ENCODE data around the gene KCNQ1. TPM values are rescaled to one million over a fixed set of nuclear protein-coding genes. Genes with fewer than 3 reads are reported as not detected.

KCNQ1 gene
- polyA plus RNA-seq, 5 donors: 6.2 to 11.5 (median 8.5) TPM

GRCh38 chr11:2759228-2760195 is 314.7 kb downstream of the KCNQ1 start:
- no peak for DNase-seq

GRCh38 chr11:2760196-2760871 is 315.5 kb downstream of the KCNQ1 start:
- DNase-seq: no peak

- no peak for DNase-seq
Observed at GRCh38 chr11:2761131-2762030, 316.6 kb downstream of the KCNQ1 start.

- DNase-seq: no peak
Observed at GRCh38 chr11:2762031-2762380, 317.2 kb downstream of the KCNQ1 start.

GRCh38 chr11:2762451-2762850 is 317.6 kb downstream of the KCNQ1 start:
- DNase-seq: no peak

- no peak for DNase-seq
Observed at GRCh38 chr11:2763984-2764383, 319.2 kb downstream of the KCNQ1 start.

- DNase-seq: no peak
Observed at GRCh38 chr11:2765491-2765890, 320.7 kb downstream of the KCNQ1 start.

GRCh38 chr11:2766166-2766565 is 321.4 kb downstream of the KCNQ1 start:
- no peak for DNase-seq

GRCh38 chr11:2767071-2767470 is 322.3 kb downstream of the KCNQ1 start:
- no peak for DNase-seq

- DNase-seq: no peak
Observed at GRCh38 chr11:2767801-2768200, 323.0 kb downstream of the KCNQ1 start.

GRCh38 chr11:2768471-2769408 is 323.9 kb downstream of the KCNQ1 start:
- no peak for DNase-seq

GRCh38 chr11:2769409-2770095 is 324.7 kb downstream of the KCNQ1 start:
- DNase-seq: no peak

- no peak for DNase-seq
Observed at GRCh38 chr11:2770096-2770751, 325.4 kb downstream of the KCNQ1 start.

GRCh38 chr11:2770761-2771301 is 326.0 kb downstream of the KCNQ1 start:
- no peak for DNase-seq

GRCh38 chr11:2771758-2772466 is 327.1 kb downstream of the KCNQ1 start:
- DNase-seq: no peak

- DNase-seq: no peak
Observed at GRCh38 chr11:2772544-2773031, 327.8 kb downstream of the KCNQ1 start.

- DNase-seq: no peak
Observed at GRCh38 chr11:2774173-2775082, 329.6 kb downstream of the KCNQ1 start.

Data from right lung (tissue), 5 donors.